ENCODE results near the gene SULT2B1. TPM values are rescaled to one million over a fixed set of nuclear protein-coding genes. Genes with fewer than 3 reads are reported as not detected.
A peak's percentile ranks its signal among the peaks of the same experiment; 100 is the strongest.

The SULT2B1 gene
- polyA plus RNA-seq, 2 of the 4 experiments (the other 2 are of a cell fraction), result 22.2 to 34.3 TPM

GRCh38 chr19:48513289-48514122 is 38.5 kb upstream of the SULT2B1 start:
- WGBS (ENCODE audit: missing lambda C conversion rate), result 5% methylated on average over 27 of the region's 54 CpGs
- FAIRE-seq (no peak), ATAC-seq (peak; percentile 76 to 86), DNase-seq (ENCODE audit: low read depth in 1 of 2, low spot score in 1 of 2) (peak; percentile 92 to 94)
- Histone ChIP-seq H3K4me3 (peak overlapping the region; percentile 59), H3K4me1 (peaks cover 34% of the 10 kb centered on the region), H3K9me3 (no peaks in the 10 kb centered on the region), H3K27ac (peak overlapping the region; percentile 92 to 93), H3K4me2 (peak overlapping the region; percentile 86)
- ChIA-PET CTCF (interaction anchor here (0.6 to 10.2 kb wide), 11 partner anchors 8 to 243 kb away, joined by 3 to 101 read pairs (median 6); partner anchors contain the start of gene KDELR1), POLR2A (interaction anchor here (0.6 to 1.7 kb wide), 10 partner anchors 8 to 106 kb away, joined by 3 to 16 read pairs (median 5); partner anchors contain the start of gene SPHK2)
- peak; percentile 96 for TF ChIP-seq KDM1A (IDR thresholded peaks at IDR 0.05; ENCODE audit: low read depth)
- TF ChIP-seq, protein P1, sequence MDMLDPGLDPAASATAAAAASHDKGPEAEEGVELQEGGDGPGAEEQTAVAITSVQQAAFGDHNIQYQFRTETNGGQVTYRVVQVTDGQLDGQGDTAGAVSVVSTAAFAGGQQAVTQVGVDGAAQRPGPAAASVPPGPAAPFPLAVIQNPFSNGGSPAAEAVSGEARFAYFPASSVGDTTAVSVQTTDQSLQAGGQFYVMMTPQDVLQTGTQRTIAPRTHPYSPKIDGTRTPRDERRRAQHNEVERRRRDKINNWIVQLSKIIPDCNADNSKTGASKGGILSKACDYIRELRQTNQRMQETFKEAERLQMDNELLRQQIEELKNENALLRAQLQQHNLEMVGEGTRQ (IDR thresholded peaks at IDR 0.05), result peak; percentile 38; the same call in 1 of the 2 replicates
- TF ChIP-seq E2F6 (IDR thresholded peaks at IDR 0.05; ENCODE audit: borderline replicate concordance, low read depth), result peak; percentile 63; the same call in 1 of the 2 replicates
- no peak for TF ChIP-seq CBX8 (IDR thresholded peaks at IDR 0.05)
- TF ChIP-seq FOSB (CRISPR knock-in tag; IDR thresholded peaks at IDR 0.05), result no peak
- no peak for TF ChIP-seq EHF (CRISPR knock-in tag; IDR thresholded peaks at IDR 0.05)
- no peak for TF ChIP-seq NFE2L2 (conservative IDR thresholded peaks at IDR 0.05; ENCODE audit: low read length)
- TF ChIP-seq SREBF2 (IDR thresholded peaks at IDR 0.05), result no peak
- TF ChIP-seq POLR2A (IDR thresholded peaks at IDR 0.05; ENCODE audit: low read length), result peak; percentile 48
- no peak for TF ChIP-seq POLR2AphosphoS2 (conservative IDR thresholded peaks at IDR 0.05; ENCODE audit: low read length)
- TF ChIP-seq, protein P2, sequence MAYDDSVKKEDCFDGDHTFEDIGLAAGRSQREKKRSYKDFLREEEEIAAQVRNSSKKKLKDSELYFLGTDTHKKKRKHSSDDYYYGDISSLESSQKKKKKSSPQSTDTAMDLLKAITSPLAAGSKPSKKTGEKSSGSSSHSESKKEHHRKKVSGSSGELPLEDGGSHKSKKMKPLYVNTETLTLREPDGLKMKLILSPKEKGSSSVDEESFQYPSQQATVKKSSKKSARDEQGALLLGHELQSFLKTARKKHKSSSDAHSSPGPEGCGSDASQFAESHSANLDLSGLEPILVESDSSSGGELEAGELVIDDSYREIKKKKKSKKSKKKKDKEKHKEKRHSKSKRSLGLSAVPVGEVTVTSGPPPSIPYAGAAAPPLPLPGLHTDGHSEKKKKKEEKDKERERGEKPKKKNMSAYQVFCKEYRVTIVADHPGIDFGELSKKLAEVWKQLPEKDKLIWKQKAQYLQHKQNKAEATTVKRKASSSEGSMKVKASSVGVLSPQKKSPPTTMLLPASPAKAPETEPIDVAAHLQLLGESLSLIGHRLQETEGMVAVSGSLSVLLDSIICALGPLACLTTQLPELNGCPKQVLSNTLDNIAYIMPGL (CRISPR knock-in tag; IDR thresholded peaks at IDR 0.05; ENCODE audit: borderline replicate concordance), result no peak
- peak; percentile 87 for TF ChIP-seq HDAC2 (IDR thresholded peaks at IDR 0.05)
- TF ChIP-seq MAFK (IDR thresholded peaks at IDR 0.05; ENCODE audit: partially characterized antibody), result peak; percentile 42
- 0 out of 2 replicates have a peak, but pooled peaks have one; percentile 66 for TF ChIP-seq HEYL (CRISPR knock-in tag; IDR thresholded peaks at IDR 0.05)
- peak; percentile 47; the same call in 1 of the 2 replicates for TF ChIP-seq FOXS1 (CRISPR knock-in tag; IDR thresholded peaks at IDR 0.05)
- TF ChIP-seq CHD2 (IDR thresholded peaks at IDR 0.05; ENCODE audit: low read length, partially characterized antibody), result peak; percentile 66
- TF ChIP-seq ESRRA (IDR thresholded peaks at IDR 0.05; ENCODE audit: borderline replicate concordance, low read length), result no peak
- peak; percentile 2 to 45; a peak in 4 of 5 replicates for TF ChIP-seq RAD21 (conservative IDR thresholded peaks at IDR 0.05 in 1 of 2, IDR thresholded peaks at IDR 0.05 in 1 of 2)
- TF ChIP-seq PBX3 (IDR thresholded peaks at IDR 0.05), result 0 out of 2 replicates have a peak, but pooled peaks have one; percentile 38
- TF ChIP-seq RCOR1 (IDR thresholded peaks at IDR 0.05; ENCODE audit: low read depth, low read length), result peak; percentile 89; the same call in 1 of the 2 replicates
- TF ChIP-seq ZFP36 (IDR thresholded peaks at IDR 0.05; ENCODE audit: borderline replicate concordance, partially characterized antibody), result no peak
- no peak for TF ChIP-seq ZNF302 (CRISPR knock-in tag; IDR thresholded peaks at IDR 0.05)
- TF ChIP-seq BHLHE40 (IDR thresholded peaks at IDR 0.05; ENCODE audit: low read depth, low read length), result 0 out of 2 replicates have a peak, but pooled peaks have one; percentile 2
- no peak for TF ChIP-seq TFCP2L1 (CRISPR knock-in tag; IDR thresholded peaks at IDR 0.05)
- peak; percentile 30; the same call in 1 of the 3 replicates for TF ChIP-seq SMC3 (IDR thresholded peaks at IDR 0.05)
- no peak for TF ChIP-seq ZC3H11A (IDR thresholded peaks at IDR 0.05)
- TF ChIP-seq HOXB5 (CRISPR knock-in tag; IDR thresholded peaks at IDR 0.05), result no peak
- 0 out of 2 replicates have a peak, but pooled peaks have one; percentile 39 for TF ChIP-seq MAZ (IDR thresholded peaks at IDR 0.05; ENCODE audit: borderline replicate concordance, low read depth, low read length)
- TF ChIP-seq CHD4 (IDR thresholded peaks at IDR 0.05; ENCODE audit: borderline replicate concordance), result peak; percentile 93
- no peak for TF ChIP-seq MYC (IDR thresholded peaks at IDR 0.05; ENCODE audit: borderline replicate concordance, low read length)
- TF ChIP-seq KDM5A (IDR thresholded peaks at IDR 0.05), result no peak
- TF ChIP-seq JUN (IDR thresholded peaks at IDR 0.05), result peak; percentile 81 to 90
- 0 out of 3 replicates have a peak, but pooled peaks have one; percentile 61 for TF ChIP-seq BCL3 (IDR thresholded peaks at IDR 0.05)
- TF ChIP-seq MAX (IDR thresholded peaks at IDR 0.05), result peak; percentile 72

All from A549 (cell line).